GM19238 (cell line): ENCODE data around the gene FASTKD2.

Experiments
- DNase-seq: peaks from one replicate; pipeline ENCODE4 v3.0.0; 2011; ENCODE audit warnings: low spot score; ENCODE audit not compliant: insufficient read length

The FASTKD2 gene

DNA sequence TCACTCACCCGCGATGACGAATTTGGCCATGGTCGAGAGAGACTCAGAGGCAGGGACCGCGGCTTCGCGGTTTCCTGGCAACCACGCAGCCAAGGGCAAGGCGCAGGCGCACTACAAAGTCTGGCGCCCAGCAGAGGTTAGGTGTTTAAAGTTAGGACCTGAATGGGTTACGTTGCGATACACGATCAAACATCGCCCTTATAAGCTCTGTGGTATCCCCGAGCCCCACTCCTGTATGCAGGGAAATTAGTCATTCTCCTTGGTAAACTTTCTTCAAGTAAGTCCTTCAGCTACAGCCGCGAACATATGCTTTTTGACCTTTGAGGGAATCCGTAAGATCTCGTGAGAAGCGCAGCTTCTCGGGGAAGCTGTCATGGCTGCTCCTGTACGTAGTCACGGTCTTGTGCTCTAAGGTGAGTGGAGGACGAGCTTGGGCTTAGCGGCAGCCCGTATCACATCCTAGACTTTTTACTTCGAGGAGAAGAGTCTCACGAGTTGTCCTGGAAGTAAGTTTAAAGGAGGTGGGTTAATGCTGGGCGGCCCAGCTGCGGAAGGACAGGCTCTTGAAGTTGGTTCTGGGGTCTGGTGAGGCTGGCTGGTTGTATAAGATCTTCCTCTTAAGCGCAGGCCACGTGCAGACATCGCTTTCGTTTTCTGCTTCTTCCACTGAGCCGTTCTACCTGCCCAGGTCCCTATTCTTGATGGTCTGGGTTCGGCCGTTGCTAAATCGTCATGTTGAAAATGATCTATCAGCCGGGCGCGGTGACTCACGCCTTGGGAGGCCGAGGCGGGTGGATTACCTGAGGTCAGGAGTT is at the start of gene FASTKD2, which contains the start of gene MDH1B:
Gene FASTKD2 (plus strand): TSS at position 365 of the 815 bp plus-strand sequence. CDS start 1,088 bp downstream, outside the sequence.
Gene MDH1B (minus strand): TSS at position 87 of the 815 bp plus-strand sequence. CDS start 57 bp downstream, at position 30.
- DNase-seq: peak; percentile 66

DNA sequence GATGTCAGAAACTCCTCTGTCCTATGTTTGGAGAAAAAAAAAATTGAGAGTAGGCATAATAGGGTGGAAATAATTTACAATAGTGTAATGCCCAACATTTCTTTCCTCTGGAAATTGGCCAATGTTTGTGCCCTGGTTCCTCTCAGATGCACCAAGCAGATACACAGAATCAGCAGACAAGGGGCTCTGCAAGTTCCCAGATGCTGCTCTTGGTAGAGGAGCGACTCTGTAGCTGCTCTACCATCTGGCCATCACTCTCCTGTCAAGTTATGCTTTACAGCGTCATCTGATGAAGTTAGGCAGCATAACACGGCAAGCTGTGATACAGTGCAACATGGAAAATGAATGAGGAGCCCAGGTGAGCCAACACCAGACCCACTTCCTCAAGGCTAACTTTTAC is 48.8 kb upstream of the FASTKD2 start:
- no peak for DNase-seq

DNA sequence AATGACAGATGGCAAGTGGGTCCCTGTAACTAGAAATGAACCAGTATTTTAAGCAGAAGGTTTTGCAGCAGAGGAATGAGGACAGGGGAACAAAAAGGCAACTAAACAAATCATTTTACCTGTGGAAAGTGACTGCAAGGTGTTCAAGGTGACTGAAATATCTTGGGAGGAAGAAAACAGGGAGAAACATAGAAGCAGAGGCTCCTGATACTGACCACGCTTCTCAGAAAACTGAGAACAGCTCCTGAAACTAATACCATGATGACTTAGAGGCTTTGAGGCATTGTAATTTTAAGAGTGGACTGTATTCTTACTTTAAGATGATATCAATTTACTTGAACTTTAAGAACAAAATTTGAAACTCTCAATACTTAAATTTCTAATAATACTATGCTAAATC is 47.1 kb upstream of the FASTKD2 start, which contains the start of gene DYTN:
Gene DYTN (minus strand): TSS at position 101 of the 400 bp plus-strand sequence. CDS start 117 bp downstream, outside the sequence.
- no peak for DNase-seq

DNA sequence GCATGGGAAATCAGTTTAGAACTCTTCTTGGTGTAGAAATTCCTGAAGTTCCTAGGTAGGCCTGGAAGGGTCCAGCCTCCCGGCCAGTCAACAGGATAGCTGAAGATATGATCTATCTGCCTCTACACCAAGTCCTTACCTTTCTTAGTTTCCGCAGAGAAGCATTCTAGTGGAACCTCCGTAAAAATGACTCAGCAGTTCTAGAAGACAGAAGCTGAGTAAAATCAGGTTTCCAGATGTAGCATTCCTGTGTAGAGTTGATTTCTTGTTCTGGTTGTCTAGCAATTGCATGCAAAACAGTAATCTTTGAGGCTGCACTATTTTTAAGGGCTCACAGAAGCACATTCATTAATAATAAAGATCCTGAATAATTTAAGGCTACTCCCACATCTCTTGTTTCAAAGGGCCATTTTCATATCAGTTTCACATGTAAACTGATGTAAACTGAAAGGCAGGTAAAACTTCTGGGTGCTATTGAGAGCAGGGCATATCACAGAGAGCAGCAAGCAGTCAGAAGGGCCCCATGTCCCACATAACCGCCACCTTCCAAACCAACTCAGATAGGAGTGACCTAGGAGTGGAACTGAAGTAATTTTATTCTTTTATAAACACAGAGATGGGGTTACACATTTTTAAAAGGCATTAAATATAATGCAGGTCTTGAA is 44.0 kb upstream of the FASTKD2 start:
- DNase-seq: no peak

DNA sequence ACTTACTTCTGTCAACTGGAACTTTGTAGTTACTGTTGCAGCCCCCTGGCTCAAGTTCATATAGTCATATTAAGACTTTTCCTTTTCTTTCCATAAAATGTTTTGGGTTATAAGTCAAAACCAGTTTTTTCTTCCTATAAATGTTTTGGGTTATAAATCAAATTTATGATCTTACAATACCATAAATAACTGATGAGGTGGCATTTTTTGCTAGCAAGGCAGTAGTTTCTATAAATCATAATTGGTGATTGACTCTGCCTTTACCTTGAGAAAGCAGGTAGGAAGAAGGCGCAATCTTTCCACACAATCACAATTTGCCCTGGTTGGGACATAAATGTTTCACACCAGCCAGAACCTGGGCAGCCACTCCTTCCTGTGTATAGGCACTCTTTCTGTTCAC is 42.1 kb upstream of the FASTKD2 start:
- no peak for DNase-seq

DNA sequence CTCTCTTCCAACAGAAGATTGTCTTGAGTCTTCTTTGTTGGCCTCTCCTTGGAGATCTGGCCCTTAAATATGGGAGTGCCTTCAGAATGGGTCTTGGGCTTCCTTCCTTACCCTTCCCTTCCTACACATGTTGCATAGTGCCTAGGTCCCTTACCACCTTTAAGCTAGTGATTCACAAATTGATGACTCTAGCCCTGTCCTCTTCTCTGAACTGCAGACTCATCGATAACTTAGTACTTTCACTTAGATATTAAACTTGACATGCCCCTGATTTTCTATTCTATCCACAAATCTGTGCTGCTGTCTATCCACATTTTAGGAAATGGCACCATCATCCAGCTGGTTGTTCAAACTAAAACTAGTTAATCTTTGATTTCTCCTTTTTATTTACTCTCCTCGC is 38.1 kb upstream of the FASTKD2 start:
- DNase-seq: no peak

DNA sequence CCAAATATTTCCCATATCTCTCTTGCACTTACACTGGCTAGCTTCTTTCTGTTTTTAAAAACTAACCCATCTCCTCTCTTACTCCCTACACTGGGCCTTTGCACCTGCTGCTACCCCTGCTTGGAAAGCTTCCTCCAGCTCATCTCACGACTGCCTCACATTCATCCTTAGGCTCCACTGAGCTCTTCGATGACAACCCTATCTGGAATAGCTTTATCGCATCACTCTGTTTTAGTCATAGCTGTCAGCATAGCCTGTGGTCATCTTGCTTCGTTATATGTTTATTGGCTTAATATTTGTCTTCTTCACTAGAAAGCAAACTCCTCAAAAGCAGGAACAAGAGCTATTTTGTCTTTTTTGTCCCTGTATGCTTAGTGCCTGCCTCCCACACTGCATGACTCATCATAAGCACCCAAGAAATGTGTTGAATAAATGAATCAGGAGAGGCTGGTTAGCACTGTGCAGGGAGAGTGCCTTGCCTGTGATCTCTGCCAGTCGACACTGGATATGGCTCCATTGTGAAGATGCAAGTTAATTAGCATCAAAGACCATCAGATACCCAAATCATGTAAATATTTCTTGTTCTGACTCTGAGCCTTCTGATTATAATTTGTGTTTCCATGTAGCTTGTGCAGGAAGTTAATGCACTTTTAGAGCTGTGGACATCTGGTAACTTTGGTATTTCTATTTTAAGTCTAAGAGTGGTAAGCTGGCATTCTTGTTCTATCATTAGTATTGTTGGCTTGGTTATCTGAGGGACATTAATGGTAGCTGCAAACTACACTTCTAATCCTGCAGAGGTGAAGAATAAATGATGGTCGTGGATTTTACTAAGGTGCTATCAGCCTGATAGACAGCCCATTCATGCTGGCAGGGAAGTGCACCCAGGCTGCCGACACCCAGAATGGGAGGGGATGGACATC is 36.9 kb upstream of the FASTKD2 start:
- DNase-seq: no peak

DNA sequence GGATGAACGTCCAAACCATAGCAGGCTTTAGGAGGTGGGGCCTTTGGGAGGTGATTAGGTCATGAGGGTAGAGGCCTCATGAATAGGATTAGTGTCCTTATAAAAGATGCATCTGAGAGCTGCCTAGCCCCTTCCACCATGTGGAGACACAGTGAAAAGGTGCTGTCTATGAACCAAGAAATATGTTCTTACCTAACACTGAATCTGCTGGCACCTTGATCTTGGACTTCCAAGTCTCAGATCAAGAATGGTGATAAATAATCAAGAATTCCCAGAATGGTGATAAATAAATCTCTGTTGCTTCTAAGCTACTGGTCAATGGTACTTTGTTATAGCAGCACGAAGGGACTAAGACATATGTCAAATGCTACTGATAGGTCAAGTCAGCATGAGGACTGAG is 32.1 kb upstream of the FASTKD2 start:
- no peak for DNase-seq

DNA sequence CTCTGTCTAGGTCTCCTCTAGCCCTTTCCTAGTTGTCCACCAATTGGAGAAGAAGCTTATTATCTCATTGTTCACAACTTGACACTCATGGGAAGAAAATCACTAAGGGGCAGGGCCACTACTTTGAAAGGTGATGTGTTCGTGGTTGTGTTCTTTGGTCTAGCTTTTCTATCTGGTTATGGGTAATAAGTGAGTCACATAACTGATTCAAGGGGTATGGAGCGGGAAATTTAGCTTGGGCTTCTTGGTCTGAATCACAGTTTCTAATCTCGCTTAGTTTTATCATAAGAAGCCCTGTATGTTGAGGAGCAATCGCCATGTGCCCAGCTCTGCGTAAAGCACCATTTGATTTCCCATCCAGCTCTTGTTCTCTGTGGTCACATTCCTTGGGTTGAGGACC is 28.5 kb upstream of the FASTKD2 start:
- DNase-seq: no peak

DNA sequence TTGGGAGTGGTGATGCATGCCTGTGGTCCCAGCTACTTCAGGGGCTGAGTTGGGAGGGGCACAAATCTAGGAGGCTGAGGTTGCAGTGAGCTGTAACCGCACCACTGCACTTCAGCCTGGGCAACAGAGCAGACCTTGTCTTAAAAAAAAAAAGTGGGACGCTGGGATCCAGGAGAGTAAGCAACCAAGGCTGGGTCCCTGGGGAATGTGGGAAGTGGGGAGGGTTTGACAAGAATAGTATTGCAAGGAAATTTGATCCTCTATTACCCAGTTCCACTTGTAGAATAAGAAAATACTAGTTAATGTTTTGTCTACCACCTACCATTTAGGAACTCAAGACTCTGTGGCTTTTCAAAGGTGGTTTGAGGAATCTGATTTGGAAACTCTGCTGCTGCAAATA is 26.1 kb upstream of the FASTKD2 start:
- DNase-seq: no peak

DNA sequence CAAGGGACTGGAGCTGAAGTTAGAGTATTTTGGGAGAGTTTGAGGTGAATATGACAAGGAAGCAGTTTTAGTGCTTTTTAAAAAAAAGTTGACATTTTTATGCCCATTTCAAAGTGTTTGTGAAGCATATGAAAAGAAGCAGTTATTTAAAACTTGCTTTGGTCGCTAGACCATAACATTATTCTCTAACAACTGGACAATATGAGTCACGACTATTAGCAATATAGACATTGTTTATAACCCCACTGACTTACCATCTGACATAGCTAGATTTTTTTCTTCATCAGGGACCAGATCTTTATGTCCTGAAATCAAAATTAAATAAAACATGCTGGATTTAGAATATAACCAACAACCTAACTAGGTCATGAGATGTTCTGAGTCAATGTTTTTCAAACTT is 24.6 kb upstream of the FASTKD2 start:
- no peak for DNase-seq

DNA sequence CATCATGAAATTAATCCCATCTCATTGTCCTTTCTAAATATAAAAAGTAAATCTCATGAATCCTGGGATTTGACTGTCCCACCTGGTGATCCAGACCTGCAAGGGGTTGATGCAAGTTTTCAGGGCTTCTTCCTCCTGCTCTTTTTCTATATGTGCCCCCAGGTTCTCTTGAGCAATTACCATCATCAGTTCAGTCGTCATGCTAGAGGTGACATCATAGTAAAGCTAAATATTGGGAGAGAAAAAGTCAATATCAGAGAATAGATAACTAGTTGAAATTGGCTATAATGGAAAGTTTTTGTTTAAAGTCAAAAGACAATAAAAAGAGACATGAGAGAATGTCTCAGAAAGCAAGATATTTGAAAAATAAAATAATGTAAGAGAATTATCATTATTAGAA is 8.6 kb upstream of the FASTKD2 start:
- DNase-seq: no peak

DNA sequence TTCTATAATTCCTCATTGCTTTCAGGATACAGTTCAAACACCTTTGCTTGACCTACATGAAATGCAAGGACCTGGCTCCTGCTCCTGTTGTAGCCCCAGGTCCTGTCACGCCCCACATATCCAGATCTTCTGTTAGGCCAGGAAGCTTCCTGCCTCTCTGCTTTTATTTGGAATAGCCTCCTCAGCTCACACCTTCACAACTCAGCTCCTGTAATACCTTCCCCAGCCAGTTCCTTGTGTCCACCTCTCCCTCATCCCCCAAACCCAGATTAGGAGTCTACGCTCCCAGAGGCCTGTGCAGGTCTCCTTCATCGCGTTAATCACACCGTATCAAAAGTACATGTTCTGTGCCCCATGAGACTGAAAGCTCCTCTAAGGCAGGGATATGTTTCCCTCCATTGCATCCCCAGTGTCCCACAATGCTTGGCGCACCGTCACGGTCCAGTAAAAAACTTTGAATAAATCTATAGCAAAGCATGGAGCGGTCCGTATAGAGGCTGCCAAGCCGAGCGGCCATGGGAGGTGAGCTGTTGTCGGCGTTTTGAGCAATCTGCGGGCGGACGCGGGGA is 649 bp upstream of the FASTKD2 start:
- DNase-seq: no peak

DNA sequence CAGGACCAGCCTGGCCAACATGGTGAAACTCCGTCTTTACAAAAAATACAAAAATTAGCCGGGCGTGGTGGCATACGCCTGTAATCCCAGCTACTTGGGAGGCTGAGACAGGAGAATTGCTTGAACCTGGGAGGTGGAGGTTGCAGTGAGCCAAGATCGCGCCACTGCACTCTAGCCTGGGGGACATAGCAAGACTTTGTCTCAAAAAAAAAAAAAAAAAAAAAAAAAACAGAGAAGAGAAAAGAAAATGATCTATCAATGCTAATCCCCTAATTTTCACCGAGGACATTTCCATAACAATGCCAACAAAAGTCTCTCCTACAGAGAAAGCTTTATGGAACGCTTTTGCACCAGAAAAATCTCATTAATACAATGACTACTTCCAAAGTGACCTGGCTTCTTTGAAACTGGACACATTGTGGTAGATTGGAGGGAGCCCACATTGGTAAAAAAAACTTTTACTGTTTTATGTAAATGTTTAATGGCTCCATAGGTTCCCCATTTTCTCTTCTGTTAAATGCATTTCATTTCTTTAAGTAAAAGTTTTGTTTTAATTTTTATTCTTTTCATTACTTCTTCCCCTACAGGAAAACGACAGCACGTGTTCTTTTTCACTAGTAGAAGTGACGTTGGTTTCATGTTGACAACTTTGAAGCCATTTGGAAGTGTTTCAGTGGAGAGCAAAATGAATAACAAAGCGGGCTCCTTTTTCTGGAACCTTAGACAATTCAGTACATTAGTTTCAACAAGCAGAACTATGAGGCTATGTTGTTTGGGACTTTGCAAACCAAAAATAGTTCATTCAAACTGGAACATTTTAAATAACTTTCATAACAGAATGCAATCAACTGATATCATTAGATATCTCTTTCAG is 888 bp downstream of the FASTKD2 start:
- no peak for DNase-seq

DNA sequence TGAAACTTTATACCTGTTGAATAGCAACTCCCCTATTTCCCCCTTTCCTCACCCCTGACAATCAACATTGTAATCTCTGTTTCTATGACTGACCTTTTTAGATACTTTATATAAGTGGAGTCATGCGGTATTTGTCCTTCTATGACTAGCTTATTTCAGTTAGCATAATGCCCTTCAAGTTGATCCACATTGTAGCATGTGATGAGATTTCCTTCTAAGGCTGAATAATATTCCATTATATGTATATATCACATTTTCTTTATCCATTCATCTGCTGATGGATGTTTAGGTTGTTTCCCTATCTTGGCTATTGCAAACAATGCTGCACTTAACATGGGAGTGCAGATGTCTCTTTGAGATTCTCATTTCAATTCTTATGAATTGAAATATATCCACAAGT is 9.5 kb downstream of the FASTKD2 start:
- DNase-seq: no peak

DNA sequence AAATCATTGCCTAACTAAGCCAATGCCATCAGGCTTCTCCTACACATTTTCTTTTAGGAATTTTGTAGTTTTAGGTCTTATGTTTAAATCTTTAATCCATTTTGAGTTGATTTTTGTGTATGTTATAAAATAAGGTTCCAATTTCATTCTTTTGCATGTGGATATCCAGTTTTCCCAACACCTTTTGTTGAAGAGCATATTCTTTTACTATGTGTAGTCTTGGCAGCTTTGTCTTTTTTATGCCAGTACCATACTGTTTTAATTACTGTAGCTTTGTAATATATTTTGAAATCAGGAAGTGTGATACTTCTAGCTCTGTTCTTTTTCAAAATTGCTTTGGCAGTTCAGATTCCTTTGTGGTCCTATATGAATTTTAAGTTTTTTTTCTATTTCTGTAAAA is 11.0 kb downstream of the FASTKD2 start:
- no peak for DNase-seq

DNA sequence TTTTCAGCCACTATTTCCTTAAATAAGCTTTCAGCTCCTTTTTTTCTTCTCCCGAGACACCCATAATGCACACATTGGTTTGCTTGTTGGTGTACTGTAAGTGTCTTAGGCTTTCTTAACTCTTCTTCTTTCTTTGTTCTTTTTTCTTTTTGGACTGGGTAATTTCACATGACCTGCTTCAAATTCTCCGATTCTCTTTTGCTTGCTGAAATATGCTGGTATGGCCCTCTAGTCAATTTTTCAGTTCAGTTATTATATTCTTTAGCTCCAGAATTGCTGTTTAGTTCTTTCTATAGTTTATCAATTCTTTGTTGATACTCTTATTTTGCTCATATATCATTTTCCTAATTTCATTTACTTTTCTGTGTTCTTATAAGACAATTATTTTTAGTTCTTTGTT is 15.3 kb downstream of the FASTKD2 start:
- no peak for DNase-seq

DNA sequence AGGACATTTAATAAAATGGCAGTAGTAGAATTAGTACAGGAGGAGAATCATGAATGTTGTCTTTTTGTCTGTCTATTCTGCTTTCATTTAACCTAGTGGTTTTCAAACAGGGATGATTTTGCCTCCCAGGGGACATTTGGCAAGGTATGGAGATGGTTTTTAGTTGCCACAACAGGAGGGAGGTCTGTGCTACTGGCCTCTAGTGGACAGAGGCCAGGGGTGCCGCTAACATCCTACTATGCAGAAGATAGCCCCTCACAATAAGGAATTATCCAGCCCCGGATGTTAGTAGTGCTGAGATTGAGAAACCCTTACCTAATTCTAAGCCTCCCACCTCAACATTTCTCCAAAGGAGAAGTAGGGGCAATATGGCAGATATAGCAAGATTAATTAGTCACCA is 18.3 kb downstream of the FASTKD2 start:
- no peak for DNase-seq

DNA sequence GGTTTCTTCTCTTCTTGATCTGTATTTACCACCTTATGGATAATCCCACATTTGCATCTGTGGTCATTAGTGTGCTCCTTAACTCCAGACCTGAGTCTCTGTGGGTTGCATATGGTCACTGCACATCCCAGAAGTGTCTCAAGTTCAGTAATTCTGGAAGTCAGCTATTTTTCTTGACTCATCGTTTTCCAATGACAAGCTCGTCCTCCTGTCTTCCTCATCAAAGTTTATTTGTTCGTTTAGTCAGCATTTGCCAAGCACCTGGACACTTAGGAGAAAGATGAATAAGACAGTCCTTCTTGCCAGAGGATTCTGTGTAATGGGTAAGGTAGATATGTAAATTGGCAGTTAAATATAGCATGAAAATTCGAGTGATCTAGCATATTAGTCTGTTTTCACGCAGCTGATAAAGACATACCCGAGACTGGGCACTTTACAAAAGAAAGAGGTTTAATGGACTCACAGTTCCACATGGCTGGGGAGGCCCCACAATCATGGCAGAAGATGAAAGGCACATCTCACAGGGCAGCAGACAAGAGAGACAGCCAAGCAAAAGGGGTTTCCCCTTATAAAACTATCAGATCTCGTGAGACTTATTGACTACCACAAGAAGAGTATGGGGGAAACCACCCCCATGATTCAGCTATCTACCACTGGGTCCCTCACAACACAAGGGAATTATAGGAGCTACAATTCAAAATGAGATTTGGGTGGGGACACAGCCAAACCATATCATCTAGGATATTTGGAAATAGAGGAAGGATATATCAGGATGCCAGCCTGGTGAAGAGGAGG is 19.4 kb downstream of the FASTKD2 start:
- no peak for DNase-seq
